NB4 (cell line): ENCODE data around the gene CPNE2.

Experiments
- MYC ChIP-seq: IDR thresholded peaks from 2 replicates; pipeline ENCODE4 v1.6.1; 2011; ENCODE audit warnings: low read depth, low read length
- POLR2A ChIP-seq: IDR thresholded peaks from 2 replicates; pipeline ENCODE4 v1.6.1; 2011; ENCODE audit warnings: mild to moderate bottlenecking; ENCODE audit not compliant: insufficient read length; ENCODE audit errors: extremely low read depth
- TF ChIP-seq, protein P1 (sequence below): IDR thresholded peaks from one replicate; pipeline ENCODE4 v1.5.1; 2012; ENCODE audit warnings: low read depth, low read length
- TF ChIP-seq, protein P2 (sequence below): IDR thresholded peaks from 2 replicates; pipeline ENCODE4 v1.6.1; 2011; ENCODE audit warnings: low read depth, low read length

DNA sequence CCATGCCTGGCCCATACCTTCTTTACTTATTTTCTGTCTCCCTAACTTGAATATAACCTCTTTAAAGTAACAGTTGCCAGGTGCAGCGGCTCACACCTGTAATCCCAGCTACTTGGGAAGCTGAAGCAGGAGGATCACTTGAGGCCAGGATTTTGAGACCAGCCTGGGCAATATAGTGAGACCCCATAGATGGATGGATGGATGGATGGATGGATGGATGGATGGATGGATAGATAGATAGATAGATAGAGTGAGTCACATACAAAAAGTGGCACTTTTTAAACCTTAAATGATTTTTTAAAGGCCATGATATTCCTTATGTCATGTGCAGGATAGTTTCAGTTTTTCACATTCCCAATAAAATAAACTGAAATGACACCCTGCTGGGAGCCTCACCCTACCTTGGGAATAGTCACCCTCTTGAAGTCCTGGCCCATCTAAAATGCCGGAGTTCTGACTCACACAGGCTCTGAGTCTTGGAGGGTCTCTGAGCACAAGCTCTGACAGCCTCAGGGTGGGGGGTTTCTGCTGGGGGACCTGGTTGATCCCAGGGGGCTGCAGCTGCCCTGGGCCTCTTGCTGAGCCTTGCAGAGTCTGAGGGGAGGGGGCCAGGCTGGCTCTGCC lies 26.2 kb downstream of the CPNE2 start:
- TF ChIP-seq, protein P1, sequence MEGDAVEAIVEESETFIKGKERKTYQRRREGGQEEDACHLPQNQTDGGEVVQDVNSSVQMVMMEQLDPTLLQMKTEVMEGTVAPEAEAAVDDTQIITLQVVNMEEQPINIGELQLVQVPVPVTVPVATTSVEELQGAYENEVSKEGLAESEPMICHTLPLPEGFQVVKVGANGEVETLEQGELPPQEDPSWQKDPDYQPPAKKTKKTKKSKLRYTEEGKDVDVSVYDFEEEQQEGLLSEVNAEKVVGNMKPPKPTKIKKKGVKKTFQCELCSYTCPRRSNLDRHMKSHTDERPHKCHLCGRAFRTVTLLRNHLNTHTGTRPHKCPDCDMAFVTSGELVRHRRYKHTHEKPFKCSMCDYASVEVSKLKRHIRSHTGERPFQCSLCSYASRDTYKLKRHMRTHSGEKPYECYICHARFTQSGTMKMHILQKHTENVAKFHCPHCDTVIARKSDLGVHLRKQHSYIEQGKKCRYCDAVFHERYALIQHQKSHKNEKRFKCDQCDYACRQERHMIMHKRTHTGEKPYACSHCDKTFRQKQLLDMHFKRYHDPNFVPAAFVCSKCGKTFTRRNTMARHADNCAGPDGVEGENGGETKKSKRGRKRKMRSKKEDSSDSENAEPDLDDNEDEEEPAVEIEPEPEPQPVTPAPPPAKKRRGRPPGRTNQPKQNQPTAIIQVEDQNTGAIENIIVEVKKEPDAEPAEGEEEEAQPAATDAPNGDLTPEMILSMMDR = no peak
- TF ChIP-seq POLR2A (no peak), MYC (no peak)
- TF ChIP-seq, protein P2, sequence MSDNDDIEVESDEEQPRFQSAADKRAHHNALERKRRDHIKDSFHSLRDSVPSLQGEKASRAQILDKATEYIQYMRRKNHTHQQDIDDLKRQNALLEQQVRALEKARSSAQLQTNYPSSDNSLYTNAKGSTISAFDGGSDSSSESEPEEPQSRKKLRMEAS = no peak
